HG03575 (cell line): ENCODE results near the gene TMEM37.

Experiments
- ATAC-seq: cut with Tn5 transposase; IDR thresholded peaks from one replicate; pipeline ENCODE4 v1.9.1; 2021; ENCODE audit not compliant: unreplicated experiment, insufficient number of reproducible peaks, low FRiP score; ENCODE audit errors: extremely low read depth

The TMEM37 gene

GRCh38 chr2:119415630-119416029 is 16.0 kb upstream of the TMEM37 start:
- ATAC-seq: no peak

DNA sequence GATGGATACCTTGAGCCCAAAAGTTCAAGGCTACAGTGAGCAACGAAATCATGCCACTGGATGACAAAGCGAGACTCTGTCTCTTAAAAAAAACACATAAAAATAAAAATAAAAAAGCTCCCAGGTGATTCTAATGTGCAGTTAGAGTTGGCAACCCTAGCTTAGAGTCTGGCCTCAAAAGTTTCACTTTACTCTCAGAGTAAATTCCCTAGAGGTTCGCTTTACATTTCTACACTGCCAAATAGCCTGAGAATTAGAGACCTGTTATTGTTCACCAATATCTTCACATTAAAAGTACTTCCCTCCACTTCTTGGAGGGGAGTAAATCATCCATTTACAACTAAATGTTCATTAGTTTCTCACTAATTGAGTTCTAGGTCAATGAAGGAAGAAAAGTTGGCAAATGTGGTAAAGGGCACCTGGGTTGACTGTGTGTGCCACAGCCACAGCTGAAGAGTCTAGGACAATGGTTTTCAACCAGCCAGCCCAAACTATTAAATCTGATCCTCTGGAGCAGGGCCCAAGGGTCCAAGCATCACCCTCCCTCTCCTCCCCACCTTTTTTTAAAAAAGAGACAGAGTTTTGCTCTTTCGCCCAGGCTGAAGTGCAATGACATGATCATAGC is 15.2 kb upstream of the TMEM37 start:
- ATAC-seq: no peak

GRCh38 chr2:119417908-119418307 is 13.7 kb upstream of the TMEM37 start:
- no peak for ATAC-seq

DNA sequence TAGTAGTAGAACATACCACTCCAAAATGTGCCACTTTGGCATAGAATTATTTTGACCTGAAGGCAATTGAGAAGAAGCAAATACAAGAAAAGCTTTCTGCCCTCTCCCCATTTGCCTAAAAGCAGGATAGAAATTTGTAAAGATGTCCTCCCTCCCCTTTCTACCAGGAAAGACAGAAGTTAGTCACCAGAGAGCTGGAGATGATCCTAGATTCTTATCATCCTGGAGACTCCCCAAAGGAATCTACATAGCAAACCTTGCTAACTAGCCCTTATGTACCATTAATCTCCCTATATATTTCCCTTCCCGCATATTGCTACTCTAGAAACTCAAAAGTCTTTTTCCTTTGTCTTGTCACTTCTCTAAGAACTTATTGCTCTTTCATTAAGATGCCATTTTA is 12.6 kb upstream of the TMEM37 start:
- ATAC-seq: no peak

DNA sequence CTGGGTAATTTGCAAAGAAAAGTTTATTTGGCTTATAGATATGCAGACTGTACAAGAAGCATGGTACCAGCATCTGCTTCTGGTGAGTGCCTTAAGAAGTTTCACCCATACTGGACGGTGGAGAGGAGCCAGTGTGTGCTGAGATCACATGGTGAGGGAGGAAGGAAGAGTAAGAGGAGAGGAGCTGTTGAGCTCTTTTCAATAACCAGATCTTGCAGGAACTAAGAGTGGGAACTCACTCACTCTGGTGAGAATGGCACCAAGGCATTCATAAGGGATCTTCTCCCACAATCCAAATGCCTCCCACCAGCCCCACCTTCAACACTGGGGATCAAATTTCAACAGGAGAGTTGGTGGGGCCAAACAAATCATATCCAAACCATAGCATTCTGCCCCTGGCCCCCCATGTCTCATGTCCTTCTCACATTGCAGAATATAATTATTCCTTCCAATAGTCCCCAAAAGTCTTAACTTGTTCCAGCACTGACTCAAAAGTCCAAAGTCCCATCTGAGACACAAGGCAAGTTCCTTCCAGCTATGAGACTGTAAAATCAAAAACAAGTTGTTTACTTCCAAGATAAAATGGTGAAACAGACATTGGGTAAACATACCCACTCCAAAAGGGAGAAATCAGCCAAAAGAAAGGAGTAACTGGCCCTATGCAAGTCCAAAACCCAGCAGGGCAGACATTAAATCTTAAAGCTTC is 11.7 kb upstream of the TMEM37 start:
- no peak for ATAC-seq

DNA sequence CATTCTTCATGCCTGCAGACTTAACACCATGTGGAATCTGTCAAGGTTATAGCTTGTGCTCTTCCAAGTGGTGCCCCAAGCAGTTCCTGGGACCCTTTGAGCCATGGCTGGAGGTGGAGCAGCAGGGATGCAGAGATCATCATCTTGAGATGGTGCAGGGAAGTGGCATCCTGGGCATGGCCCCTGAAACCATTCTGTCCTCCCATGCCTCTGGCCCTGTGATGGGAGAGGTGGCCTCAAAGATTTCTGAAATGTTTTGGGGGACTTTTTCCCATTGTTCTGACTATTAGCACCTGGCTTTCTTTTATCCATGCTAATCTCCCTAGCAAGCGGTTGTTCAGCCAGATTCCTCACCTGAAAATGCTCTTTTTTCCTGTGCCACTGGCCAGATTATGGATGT is 10.3 kb upstream of the TMEM37 start:
- no peak for ATAC-seq

GRCh38 chr2:119421741-119422140 is 9.9 kb upstream of the TMEM37 start:
- ATAC-seq: no peak

GRCh38 chr2:119422360-119423107 is 9.1 kb upstream of the TMEM37 start:
- ATAC-seq: no peak

DNA sequence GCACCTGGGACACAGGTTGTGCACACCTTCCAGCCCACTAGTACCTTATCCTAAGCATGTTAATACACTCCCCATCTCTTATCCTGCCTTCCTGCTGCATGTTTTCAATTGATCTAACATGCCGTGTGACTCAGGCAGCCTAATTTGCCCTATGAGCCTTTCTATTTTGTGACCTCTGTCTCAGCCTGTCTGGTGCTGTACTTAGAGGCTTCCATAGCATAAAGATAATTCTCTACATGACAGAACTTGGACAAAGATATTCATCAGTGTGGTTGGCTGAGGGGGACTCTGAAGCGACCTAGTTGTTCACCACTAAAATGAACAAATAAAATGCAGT is 8.6 kb upstream of the TMEM37 start:
- ATAC-seq: no peak

DNA sequence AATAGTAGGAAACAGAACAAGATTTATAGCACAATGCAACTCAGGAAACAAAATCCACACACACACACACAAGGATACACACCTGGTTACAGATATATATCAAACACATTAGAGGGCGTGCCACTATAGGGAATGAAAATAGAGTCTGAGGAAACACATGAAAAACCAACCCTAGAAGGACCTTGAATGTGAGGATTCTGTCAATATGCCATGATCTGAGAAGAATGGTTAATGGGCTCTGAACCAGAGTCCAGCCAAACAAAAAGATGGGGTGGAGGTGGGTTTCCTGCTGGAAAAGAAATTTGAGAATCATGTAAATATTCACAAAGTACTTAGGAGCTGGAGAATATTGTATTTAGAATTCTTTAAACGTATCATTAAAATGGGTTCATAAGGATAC is 7.8 kb upstream of the TMEM37 start:
- ATAC-seq: no peak

DNA sequence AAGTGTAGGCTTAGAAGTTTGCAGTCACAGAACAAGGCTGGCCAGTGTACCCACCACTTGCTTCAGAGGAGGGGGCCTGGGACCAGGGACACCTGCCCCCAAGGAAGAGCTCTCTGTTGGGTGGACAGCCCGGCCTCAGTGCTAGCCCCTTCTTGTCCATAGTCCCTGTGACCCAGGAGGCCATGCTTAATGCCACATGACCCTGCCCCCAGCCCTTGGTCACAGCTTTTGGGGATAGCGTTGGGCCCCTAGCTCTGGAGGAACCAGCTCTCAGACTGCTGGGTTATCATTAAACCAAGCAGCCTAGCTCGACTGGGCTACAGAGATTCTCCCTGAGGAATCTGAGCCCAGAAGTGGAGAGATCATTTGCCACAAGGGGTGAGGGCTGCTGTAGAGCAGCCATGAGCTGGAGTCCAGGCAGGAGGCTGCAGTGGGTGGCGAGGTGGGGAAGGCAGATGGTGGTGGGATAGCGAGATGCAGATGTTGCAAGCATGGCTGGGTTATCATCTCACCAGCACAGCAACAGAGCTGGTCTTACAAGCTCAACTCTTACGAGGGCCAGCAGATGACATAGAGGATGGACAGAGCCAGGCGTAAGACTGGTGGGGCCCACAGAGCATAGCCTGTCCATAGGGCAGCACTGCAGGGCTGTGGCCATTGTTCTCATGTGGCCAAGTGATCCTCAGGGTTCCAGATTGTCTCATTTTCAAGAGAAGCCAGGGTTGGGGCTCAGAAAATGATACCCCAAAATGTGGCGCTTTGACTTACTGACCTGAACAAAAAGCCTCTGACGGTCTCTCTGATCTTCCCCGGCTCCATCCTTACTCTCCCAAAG is 7.2 kb upstream of the TMEM37 start:
- no peak for ATAC-seq

DNA sequence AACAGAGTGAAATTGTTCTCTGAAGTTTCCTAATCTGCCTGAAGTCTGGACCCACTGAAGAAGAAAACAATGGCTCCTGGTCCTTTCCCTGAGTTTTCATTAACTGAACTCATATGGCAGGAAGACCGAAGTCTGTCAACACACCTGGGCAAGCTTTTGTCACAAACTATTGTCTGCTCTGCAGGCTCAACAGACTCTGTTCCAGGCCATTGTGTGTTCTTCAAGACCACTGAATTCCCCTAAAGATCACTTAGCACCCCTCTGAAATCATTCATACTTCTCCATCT is 6.6 kb upstream of the TMEM37 start:
- no peak for ATAC-seq

- ATAC-seq: no peak
These were observed 5.8 kb upstream of the TMEM37 start for GRCh38 chr2:119425620-119426395.

GRCh38 chr2:119426396-119426675 is 5.3 kb upstream of the TMEM37 start:
- ATAC-seq: no peak

- ATAC-seq: no peak
These were observed 4.8 kb upstream of the TMEM37 start for GRCh38 chr2:119426801-119427395.

GRCh38 chr2:119427756-119428155 is 3.9 kb upstream of the TMEM37 start:
- ATAC-seq: no peak

DNA sequence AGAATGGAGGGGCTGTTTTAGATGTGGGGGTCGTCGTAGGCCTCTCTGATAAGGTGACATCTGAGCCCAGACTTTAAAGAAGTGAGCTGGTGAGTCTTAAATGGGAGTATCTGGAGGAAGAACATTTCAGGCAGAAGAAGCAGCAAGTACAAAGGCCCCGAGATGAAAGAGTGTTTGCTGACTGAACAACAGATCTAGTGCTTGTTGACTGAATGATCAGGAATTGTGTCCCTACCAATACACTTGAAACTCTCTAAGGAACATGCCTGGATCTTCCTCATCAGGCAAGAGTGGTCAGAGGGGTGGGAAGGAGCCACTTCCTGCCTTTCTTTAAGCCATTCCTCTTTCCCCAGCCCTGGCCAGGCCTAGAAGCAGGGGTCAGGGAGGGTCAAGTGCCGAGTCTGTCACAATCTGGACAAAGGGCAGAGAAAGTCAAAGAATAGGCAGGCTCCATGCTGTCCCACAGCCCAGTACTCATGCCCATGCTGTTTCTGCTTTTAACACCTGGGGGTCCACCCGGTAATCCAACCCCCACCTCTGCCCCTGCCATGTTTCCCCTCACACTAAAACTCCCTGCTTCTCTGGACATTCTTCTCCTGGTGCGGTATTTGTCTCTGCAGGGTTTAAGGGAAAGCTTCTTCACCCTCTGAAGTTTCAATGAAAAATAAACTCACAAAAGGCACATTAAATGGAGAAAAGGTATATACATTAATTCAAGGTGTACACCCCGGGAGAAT is 3.0 kb upstream of the TMEM37 start:
- no peak for ATAC-seq

DNA sequence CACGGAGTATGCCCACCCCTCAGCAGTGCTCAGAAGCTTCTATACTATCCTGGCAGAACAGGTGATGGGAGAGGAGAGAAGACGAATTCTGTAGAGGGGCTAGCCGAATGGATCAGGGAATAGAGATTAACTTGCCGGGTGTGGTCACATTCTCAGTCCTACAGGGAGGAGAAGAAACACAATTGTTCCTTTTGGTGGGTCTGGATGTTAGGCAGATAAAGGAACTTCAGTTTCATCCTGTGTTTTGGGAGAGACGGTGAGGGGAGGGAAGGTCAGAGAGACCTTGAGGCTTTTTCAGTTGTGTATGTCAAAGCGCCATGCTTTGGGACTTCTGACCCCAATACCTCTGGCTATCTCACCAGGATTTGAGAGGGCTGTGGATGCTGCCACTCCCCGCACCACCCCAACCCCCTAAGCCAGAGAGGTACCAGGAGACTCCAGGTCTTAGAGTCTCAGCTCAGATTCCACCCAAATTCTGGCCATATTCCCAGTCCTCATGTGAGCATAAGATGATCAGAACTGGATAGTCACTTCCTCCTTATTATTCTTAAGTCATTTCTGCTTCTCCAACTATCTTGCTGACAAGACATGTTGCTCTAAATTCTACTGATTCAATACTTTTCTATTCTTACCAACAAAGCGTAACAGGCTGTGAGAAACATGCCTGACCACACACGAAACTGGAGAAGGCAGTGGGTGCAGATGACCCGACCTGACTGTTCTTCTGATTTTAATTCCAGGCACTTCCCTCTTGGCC is 2.3 kb upstream of the TMEM37 start:
- ATAC-seq: no peak
